GM18873 (cell line): Measurements from ENCODE around the gene RASL12.
"Not testable (repeated sequence)": the region's sequence is repeated elsewhere in the genome, so short reads cannot be mapped to it uniquely, and the experiment has no call there.

Experiments used
- ATAC-seq: cut with Tn5 transposase; IDR thresholded peaks from one replicate; pipeline ENCODE4 v1.9.1; 2021; ENCODE audit warnings: mild to moderate bottlenecking, moderate library complexity, moderate number of reproducible peaks; ENCODE audit not compliant: unreplicated experiment, low FRiP score

Gene RASL12

GRCh38 chr15:65057549-65057940 lies 10.2 kb downstream of the RASL12 start:
- no peak for ATAC-seq

GRCh38 chr15:65056868-65057548 lies 10.8 kb downstream of the RASL12 start:
- no peak for ATAC-seq

- ATAC-seq: no peak
Measured at GRCh38 chr15:65056106-65056505, 11.7 kb downstream of the RASL12 start.

GRCh38 chr15:65055201-65055870 lies 12.5 kb downstream of the RASL12 start:
- ATAC-seq: no peak

GRCh38 chr15:65054333-65055200 lies 13.2 kb downstream of the RASL12 start:
- no peak for ATAC-seq

GRCh38 chr15:65052956-65053355 lies 14.8 kb downstream of the RASL12 start:
- ATAC-seq: no peak

GRCh38 chr15:65051266-65051665 lies 16.5 kb downstream of the RASL12 start:
- ATAC-seq: no peak

- ATAC-seq: no peak
Measured at GRCh38 chr15:65050270-65050669, 17.5 kb downstream of the RASL12 start.

- ATAC-seq: peak; percentile 78
Measured at GRCh38 chr15:65049418-65049840, 18.4 kb downstream of the RASL12 start.

- no peak for ATAC-seq
Measured at GRCh38 chr15:65048241-65048640, 19.6 kb downstream of the RASL12 start.

- no peak for ATAC-seq
Measured at GRCh38 chr15:65044724-65045481, 22.9 kb downstream of the RASL12 start, which contains the start of gene SLC51B. SLC51B (plus strand) TSS chr15:65045387; CDS start chr15:65050005, 4,618 bp downstream.

- ATAC-seq: not testable (repeated sequence)
Measured at GRCh38 chr15:65044218-65044617, 23.6 kb downstream of the RASL12 start.

- no peak for ATAC-seq
Measured at GRCh38 chr15:65042776-65043327, 24.9 kb downstream of the RASL12 start.

GRCh38 chr15:65041787-65042186 lies 26.0 kb downstream of the RASL12 start:
- no peak for ATAC-seq

- no peak for ATAC-seq
Measured at GRCh38 chr15:65040461-65040860, 27.3 kb downstream of the RASL12 start.

- ATAC-seq: no peak
Measured at GRCh38 chr15:65038836-65039235, 29.0 kb downstream of the RASL12 start.

- no peak for ATAC-seq
Measured at GRCh38 chr15:65038428-65038827, 29.4 kb downstream of the RASL12 start.

GRCh38 chr15:65037309-65037708 lies 30.5 kb downstream of the RASL12 start:
- ATAC-seq: no peak

GRCh38 chr15:65034719-65035118 lies 33.1 kb downstream of the RASL12 start:
- ATAC-seq: no peak

GRCh38 chr15:65033659-65034269 lies 34.0 kb downstream of the RASL12 start:
- ATAC-seq: no peak
